ENCODE measurements around the gene ASB3. TPM values are rescaled to one million over a fixed set of nuclear protein-coding genes. Genes with fewer than 3 reads are reported as not detected.

Gene ASB3
- total RNA-seq, 1 experiment from 2014 or later: 23.1 TPM

GRCh38 chr2:53630026-53630606 is 156.6 kb downstream of the ASB3 start:
- Histone ChIP-seq H3K56ac (ENCODE audit: insufficient read length, low read depth, low read length) (no peak overlapping the region), H2BK20ac (ENCODE audit: low read depth, low read length, poor library complexity, severe bottlenecking) (no peak overlapping the region), H3K4ac (ENCODE audit: low read depth, low read length) (no peak overlapping the region), H3K23me2 (ENCODE audit: insufficient read length, low read depth, low read length, poor library complexity, severe bottlenecking) (no peaks in the 10 kb centered on the region), H3K23ac (ENCODE audit: insufficient read length, low read depth, low read length) (no peak overlapping the region), H4K8ac (replicated peaks; ENCODE audit: insufficient read length, low read depth, low read length) (no peak overlapping the region), H3K9ac (ENCODE audit: extremely low read depth, insufficient read length, low read length) (no peak overlapping the region), H2BK5ac (ENCODE audit: insufficient read length, low read length) (no peak overlapping the region), H3K9me3 (ENCODE audit: control insufficient read depth, low read depth, low read length) (no peaks in the 10 kb centered on the region), H2AFZ (ENCODE audit: low read length) (no peak overlapping the region), H3K4me2 (ENCODE audit: insufficient read depth, insufficient read length, low read length) (no peak overlapping the region), H2BK15ac (ENCODE audit: low read depth, low read length) (no peak overlapping the region), H4K20me1 (ENCODE audit: control insufficient read depth, insufficient read depth, insufficient read length) (no peaks in the 10 kb centered on the region), H3K4me1 (ENCODE audit: insufficient read depth, low read length) (no peaks in the 10 kb centered on the region), H4K91ac (ENCODE audit: insufficient read length, low read depth, low read length) (no peak overlapping the region), H3K18ac (ENCODE audit: insufficient read length, low read depth, low read length) (no peak overlapping the region), H4K5ac (ENCODE audit: insufficient read length, low read depth, low read length) (no peak overlapping the region), H2BK120ac (ENCODE audit: low read depth, low read length, poor library complexity, severe bottlenecking) (no peak overlapping the region), H3K79me1 (ENCODE audit: insufficient read depth, low read depth, low read length, poor library complexity, severe bottlenecking) (no peaks in the 10 kb centered on the region), H3K79me2 (ENCODE audit: insufficient read depth, low read length) (no peaks in the 10 kb centered on the region), H3K14ac (ENCODE audit: insufficient read depth, low read length) (no peak overlapping the region), H3K27ac (ENCODE audit: insufficient read length, low read depth, low read length) (no peak overlapping the region), H3K27me3 (ENCODE audit: insufficient read depth, low read length) (no peaks in the 10 kb centered on the region), H2BK12ac (ENCODE audit: insufficient read length, low read depth, low read length) (no peak overlapping the region), H2AK5ac (ENCODE audit: insufficient read length, low read length) (no peak overlapping the region), H3T11ph (ENCODE audit: low read length) (no peak overlapping the region)
- H3K36me3 Mint-ChIP-seq (ENCODE audit: insufficient read depth in 1 of 3, low read depth in 3 of 3): no peaks in the 10 kb centered on the region; a peak in 1 of 7 replicates
- H3K4me1 Mint-ChIP-seq: peaks cover 7 to 10% of the 10 kb centered on the region in 2 experiments
- WGBS (ENCODE audit: extremely low coverage, insufficient read length, low lambda C conversion rate): no CpG with 5 or more reads among the region's 7 CpGs
- no peak overlapping the region for H3K4me3 Mint-ChIP-seq
- TF ChIP-seq, protein P1, sequence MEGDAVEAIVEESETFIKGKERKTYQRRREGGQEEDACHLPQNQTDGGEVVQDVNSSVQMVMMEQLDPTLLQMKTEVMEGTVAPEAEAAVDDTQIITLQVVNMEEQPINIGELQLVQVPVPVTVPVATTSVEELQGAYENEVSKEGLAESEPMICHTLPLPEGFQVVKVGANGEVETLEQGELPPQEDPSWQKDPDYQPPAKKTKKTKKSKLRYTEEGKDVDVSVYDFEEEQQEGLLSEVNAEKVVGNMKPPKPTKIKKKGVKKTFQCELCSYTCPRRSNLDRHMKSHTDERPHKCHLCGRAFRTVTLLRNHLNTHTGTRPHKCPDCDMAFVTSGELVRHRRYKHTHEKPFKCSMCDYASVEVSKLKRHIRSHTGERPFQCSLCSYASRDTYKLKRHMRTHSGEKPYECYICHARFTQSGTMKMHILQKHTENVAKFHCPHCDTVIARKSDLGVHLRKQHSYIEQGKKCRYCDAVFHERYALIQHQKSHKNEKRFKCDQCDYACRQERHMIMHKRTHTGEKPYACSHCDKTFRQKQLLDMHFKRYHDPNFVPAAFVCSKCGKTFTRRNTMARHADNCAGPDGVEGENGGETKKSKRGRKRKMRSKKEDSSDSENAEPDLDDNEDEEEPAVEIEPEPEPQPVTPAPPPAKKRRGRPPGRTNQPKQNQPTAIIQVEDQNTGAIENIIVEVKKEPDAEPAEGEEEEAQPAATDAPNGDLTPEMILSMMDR (conservative IDR thresholded peaks at IDR 0.05): no peak
- no peaks in the 10 kb centered on the region for H3K9me3 Mint-ChIP-seq
- DNase-seq: no peak
- H3K27me3 Mint-ChIP-seq (ENCODE audit: low read depth): no peaks in the 10 kb centered on the region
- H3K27ac Mint-ChIP-seq: no peak overlapping the region; a peak in 1 of 7 replicates

Data from H9 (cell line).